Fibroblast of the aortic adventitia (primary cell): Measurements from ENCODE around the gene TOR4A. TPM values are rescaled to one million over a fixed set of nuclear protein-coding genes. Genes with fewer than 3 reads are reported as not detected.

Experiments used
- DNase-seq: peaks from one replicate; pipeline ENCODE4 v3.0.0-alpha.2; 2010; ENCODE audit warnings: low read depth
- H3K4me3 ChIP-seq: 2 replicates; pipeline ENCODE4 v1.5.1; 2011; ENCODE audit warnings: low read depth, mild to moderate bottlenecking, control low read depth, low read length, moderate library complexity
- total RNA-seq: library from RNA; depleted of rRNA; stranded (reverse); fragments of >200 nt; gene quantifications from 2 replicates; pipeline ENCODE4 v1.2.3, GENCODE V29; 2012; ENCODE audit warnings: low replicate concordance
- TF ChIP-seq, protein P1 (sequence below): IDR thresholded peaks from 2 replicates; pipeline ENCODE4 v1.5.1; 2011; ENCODE audit warnings: mild to moderate bottlenecking, low read length, control low read depth, inconsistent platforms; ENCODE audit not compliant: insufficient read depth

Gene TOR4A
- total RNA-seq, 1 donor: 31.3 TPM

- DNase-seq: no peak
- H3K4me3 ChIP-seq: no peak overlapping the region
- TF ChIP-seq, protein P1, sequence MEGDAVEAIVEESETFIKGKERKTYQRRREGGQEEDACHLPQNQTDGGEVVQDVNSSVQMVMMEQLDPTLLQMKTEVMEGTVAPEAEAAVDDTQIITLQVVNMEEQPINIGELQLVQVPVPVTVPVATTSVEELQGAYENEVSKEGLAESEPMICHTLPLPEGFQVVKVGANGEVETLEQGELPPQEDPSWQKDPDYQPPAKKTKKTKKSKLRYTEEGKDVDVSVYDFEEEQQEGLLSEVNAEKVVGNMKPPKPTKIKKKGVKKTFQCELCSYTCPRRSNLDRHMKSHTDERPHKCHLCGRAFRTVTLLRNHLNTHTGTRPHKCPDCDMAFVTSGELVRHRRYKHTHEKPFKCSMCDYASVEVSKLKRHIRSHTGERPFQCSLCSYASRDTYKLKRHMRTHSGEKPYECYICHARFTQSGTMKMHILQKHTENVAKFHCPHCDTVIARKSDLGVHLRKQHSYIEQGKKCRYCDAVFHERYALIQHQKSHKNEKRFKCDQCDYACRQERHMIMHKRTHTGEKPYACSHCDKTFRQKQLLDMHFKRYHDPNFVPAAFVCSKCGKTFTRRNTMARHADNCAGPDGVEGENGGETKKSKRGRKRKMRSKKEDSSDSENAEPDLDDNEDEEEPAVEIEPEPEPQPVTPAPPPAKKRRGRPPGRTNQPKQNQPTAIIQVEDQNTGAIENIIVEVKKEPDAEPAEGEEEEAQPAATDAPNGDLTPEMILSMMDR: no peak
These were observed 31.8 kb upstream of the TOR4A start for GRCh38 chr9:137245450-137246421.

DNA sequence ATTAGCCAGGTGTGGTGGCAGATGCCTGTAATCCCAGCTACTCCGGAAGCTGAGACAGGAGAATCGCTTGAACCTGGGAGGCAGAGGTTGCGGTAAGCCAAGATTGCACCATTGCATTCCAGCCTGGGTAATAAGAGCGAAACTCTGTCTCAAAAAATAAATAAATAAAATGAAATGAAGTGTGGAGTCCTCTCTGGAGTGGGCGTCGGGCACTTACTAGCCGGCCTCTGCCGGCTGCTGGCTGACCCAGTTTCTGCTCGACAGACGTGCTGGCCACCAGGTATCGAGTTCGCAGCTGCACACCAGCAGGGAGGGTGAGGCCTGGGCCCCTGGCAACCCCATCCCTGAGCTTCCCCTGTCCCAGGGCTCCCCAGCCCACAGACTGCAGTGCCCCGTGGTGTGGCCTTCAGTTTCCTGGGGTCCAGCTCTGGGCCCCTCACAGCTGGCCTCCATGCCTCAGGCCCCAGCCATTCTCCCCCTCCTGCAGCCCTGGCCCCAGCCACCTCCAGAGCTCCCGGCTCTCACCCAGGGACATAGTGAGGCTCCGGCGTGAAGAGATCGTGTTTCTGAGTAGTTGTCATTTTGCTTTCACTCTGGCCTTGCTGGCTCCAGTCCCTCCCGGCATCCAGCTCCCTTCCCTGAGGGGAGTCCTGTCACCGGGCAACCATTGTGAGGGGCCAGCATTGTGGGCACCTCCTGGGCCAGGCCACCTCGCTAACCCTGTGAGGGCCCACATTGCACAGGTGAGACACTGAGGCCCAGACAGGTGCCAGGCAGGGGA lies 30.2 kb upstream of the TOR4A start:
- no peak for DNase-seq
- TF ChIP-seq, protein P1: no peak
- no peak overlapping the region for H3K4me3 ChIP-seq

- H3K4me3 ChIP-seq: no peak overlapping the region
- TF ChIP-seq, protein P1: no peak
- DNase-seq: no peak
These were observed 29.7 kb upstream of the TOR4A start for GRCh38 chr9:137247916-137248175.

- TF ChIP-seq, protein P1: no peak
- DNase-seq: no peak
- H3K4me3 ChIP-seq: no peak overlapping the region
These were observed 27.0 kb upstream of the TOR4A start for GRCh38 chr9:137250329-137251193.

- TF ChIP-seq, protein P1: no peak
- DNase-seq: no peak
- H3K4me3 ChIP-seq: no peak within 1 kb of the TSS
These were observed 26.4 kb upstream of the TOR4A start, which contains the start of gene STPG3 for GRCh38 chr9:137251194-137251461. Gene STPG3, plus strand, starts transcription at chr9:137251286. Its CDS starts 1 bp downstream, at chr9:137251287.

- DNase-seq: no peak
- TF ChIP-seq, protein P1: no peak
- H3K4me3 ChIP-seq: no peak overlapping the region
These were observed 25.8 kb upstream of the TOR4A start for GRCh38 chr9:137251490-137252268.
